Measurements from ENCODE around the gene MYO1E.

DNA sequence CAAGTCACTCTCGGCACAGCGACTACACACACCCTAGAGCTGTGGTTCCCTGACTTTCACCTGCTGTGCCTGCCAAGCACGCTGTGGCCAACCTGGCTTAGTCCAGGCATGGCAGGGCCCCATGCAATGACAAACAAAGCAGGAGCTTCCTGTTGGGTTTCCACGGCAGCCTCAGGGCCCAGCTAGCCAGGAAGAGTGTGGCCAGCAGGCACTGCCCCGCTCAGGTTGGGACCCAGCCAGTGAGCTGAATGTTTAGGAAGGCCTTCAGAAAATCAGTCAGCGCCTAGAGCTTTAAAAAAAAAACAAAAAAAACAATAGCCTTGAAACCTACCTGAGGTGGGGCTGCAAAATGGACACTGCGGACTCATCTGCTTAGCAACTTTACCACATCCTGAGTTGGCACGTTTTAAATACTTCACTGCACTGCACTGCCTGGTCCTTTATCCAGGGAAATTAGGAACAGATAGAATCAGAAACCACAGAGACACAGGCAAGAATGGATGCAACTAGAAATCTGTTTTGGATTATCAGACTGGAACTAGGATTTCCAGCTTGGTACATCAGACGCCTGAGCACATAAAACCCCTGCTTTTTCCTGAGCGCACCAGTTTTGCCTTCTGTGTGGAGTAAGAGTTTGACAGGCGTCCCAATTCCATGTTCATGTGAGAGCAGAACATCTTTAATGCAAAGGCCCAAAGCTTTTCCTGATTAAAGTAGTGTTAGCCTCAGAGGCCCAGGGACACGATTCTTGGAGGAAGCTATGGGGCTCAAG, 202.2 kb downstream of the MYO1E start:
- TF ChIP-seq, protein P1, sequence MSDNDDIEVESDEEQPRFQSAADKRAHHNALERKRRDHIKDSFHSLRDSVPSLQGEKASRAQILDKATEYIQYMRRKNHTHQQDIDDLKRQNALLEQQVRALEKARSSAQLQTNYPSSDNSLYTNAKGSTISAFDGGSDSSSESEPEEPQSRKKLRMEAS (IDR thresholded peaks at IDR 0.05), result no peak
- TF ChIP-seq, protein P2, sequence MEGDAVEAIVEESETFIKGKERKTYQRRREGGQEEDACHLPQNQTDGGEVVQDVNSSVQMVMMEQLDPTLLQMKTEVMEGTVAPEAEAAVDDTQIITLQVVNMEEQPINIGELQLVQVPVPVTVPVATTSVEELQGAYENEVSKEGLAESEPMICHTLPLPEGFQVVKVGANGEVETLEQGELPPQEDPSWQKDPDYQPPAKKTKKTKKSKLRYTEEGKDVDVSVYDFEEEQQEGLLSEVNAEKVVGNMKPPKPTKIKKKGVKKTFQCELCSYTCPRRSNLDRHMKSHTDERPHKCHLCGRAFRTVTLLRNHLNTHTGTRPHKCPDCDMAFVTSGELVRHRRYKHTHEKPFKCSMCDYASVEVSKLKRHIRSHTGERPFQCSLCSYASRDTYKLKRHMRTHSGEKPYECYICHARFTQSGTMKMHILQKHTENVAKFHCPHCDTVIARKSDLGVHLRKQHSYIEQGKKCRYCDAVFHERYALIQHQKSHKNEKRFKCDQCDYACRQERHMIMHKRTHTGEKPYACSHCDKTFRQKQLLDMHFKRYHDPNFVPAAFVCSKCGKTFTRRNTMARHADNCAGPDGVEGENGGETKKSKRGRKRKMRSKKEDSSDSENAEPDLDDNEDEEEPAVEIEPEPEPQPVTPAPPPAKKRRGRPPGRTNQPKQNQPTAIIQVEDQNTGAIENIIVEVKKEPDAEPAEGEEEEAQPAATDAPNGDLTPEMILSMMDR (IDR thresholded peaks at IDR 0.05; ENCODE audit: low read depth, low read length, missing input control), result no peak
- TF ChIP-seq EGR1 (IDR thresholded peaks at IDR 0.05; ENCODE audit: low read depth in 2 of 2) (no peak), TAF1 (conservative IDR thresholded peaks at IDR 0.05) (no peak)
- TF ChIP-seq, protein P3, sequence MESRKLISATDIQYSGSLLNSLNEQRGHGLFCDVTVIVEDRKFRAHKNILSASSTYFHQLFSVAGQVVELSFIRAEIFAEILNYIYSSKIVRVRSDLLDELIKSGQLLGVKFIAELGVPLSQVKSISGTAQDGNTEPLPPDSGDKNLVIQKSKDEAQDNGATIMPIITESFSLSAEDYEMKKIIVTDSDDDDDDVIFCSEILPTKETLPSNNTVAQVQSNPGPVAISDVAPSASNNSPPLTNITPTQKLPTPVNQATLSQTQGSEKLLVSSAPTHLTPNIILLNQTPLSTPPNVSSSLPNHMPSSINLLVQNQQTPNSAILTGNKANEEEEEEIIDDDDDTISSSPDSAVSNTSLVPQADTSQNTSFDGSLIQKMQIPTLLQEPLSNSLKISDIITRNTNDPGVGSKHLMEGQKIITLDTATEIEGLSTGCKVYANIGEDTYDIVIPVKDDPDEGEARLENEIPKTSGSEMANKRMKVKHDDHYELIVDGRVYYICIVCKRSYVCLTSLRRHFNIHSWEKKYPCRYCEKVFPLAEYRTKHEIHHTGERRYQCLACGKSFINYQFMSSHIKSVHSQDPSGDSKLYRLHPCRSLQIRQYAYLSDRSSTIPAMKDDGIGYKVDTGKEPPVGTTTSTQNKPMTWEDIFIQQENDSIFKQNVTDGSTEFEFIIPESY (IDR thresholded peaks at IDR 0.05), result no peak
- TF ChIP-seq, protein P4, sequence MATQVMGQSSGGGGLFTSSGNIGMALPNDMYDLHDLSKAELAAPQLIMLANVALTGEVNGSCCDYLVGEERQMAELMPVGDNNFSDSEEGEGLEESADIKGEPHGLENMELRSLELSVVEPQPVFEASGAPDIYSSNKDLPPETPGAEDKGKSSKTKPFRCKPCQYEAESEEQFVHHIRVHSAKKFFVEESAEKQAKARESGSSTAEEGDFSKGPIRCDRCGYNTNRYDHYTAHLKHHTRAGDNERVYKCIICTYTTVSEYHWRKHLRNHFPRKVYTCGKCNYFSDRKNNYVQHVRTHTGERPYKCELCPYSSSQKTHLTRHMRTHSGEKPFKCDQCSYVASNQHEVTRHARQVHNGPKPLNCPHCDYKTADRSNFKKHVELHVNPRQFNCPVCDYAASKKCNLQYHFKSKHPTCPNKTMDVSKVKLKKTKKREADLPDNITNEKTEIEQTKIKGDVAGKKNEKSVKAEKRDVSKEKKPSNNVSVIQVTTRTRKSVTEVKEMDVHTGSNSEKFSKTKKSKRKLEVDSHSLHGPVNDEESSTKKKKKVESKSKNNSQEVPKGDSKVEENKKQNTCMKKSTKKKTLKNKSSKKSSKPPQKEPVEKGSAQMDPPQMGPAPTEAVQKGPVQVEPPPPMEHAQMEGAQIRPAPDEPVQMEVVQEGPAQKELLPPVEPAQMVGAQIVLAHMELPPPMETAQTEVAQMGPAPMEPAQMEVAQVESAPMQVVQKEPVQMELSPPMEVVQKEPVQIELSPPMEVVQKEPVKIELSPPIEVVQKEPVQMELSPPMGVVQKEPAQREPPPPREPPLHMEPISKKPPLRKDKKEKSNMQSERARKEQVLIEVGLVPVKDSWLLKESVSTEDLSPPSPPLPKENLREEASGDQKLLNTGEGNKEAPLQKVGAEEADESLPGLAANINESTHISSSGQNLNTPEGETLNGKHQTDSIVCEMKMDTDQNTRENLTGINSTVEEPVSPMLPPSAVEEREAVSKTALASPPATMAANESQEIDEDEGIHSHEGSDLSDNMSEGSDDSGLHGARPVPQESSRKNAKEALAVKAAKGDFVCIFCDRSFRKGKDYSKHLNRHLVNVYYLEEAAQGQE (IDR thresholded peaks at IDR 0.05), result no peak

Measured in liver (tissue), 3 donors.